HEK293T (cell line): ENCODE measurements around the gene HSPA2.

Experiments used
- BHLHE40 ChIP-seq: fragments of 450-650 bp; IDR thresholded peaks from 2 replicates; pipeline ENCODE4 v1.6.1; 2016; ENCODE audit warnings: mild to moderate bottlenecking, moderate library complexity, borderline replicate concordance
- CTBP1 ChIP-seq: fragments of 450-650 bp; IDR thresholded peaks from 2 replicates; pipeline ENCODE4 v1.6.1; 2016; ENCODE audit warnings: borderline replicate concordance
- ELF4 ChIP-seq: fragments of 450-650 bp; IDR thresholded peaks from 2 replicates; pipeline ENCODE4 v1.6.1; 2017; ENCODE audit warnings: antibody characterized with exemption
- FOXA1 ChIP-seq: fragments of 450-650 bp; IDR thresholded peaks from 2 replicates; pipeline ENCODE4 v1.6.1; 2016; ENCODE audit warnings: mild to moderate bottlenecking
- FOXK2 ChIP-seq: fragments of 450-650 bp; IDR thresholded peaks from 2 replicates; pipeline ENCODE4 v1.6.1; 2016; ENCODE audit warnings: mild to moderate bottlenecking
- FOXM1 ChIP-seq: fragments of 450-650 bp; IDR thresholded peaks from 2 replicates; pipeline ENCODE4 v1.6.1; 2017; ENCODE audit warnings: mild to moderate bottlenecking, borderline replicate concordance
- HDGF ChIP-seq: fragments of 450-650 bp; IDR thresholded peaks from 2 replicates; pipeline ENCODE4 v1.6.1; 2017; ENCODE audit warnings: antibody characterized with exemption, borderline replicate concordance
- L3MBTL2 ChIP-seq: fragments of 450-650 bp; conservative IDR thresholded peaks from 2 replicates; pipeline ENCODE4 v1.6.1; 2016; ENCODE audit warnings: mild to moderate bottlenecking
- NFRKB ChIP-seq: fragments of 450-650 bp; IDR thresholded peaks from 2 replicates; pipeline ENCODE4 v1.6.1; 2016; ENCODE audit warnings: mild to moderate bottlenecking, moderate library complexity
- SP1 ChIP-seq: fragments of 450-650 bp; IDR thresholded peaks from 2 replicates; pipeline ENCODE4 v1.6.1; 2017
- SUZ12 ChIP-seq: fragments of 450-650 bp; IDR thresholded peaks from 2 replicates; pipeline ENCODE4 v1.6.1; 2016; ENCODE audit warnings: mild to moderate bottlenecking
- TARDBP ChIP-seq: fragments of 450-650 bp; IDR thresholded peaks from 2 replicates; pipeline ENCODE4 v1.6.1; 2016
- ZNF384 ChIP-seq: fragments of 450-650 bp; IDR thresholded peaks from 2 replicates; pipeline ENCODE4 v1.6.1; 2016
- TF ChIP-seq, protein P1 (sequence below): fragments of 450-650 bp; IDR thresholded peaks from 2 replicates; pipeline ENCODE4 v1.6.1; 2016

DNA sequence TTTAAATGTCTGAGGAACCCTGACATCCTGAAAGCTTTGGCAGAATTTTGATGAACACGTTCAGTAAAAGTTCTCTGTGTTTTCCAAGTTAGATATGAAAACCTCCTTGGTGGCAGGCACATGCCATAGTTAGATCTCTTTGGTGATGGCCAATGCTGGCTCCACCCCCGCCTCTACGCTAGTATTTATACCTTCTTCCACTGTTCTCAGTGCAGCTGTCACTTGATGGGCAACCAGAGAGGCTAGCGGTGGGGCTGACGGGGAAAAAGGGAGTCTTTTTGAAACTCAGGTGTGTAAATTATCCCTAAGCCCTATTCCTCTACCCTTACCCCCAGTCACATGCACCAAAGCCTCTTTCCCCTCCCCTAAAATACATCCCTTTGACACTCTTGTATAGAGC, 41.3 kb downstream of the HSPA2 start:
- TF ChIP-seq NFRKB (no peak), FOXA1 (no peak), FOXM1 (no peak), ZNF384 (no peak), SUZ12 (no peak), ELF4 (no peak), SP1 (no peak), BHLHE40 (no peak), CTBP1 (no peak), TARDBP (no peak), HDGF (no peak), L3MBTL2 (no peak), FOXK2 (no peak)
- TF ChIP-seq, protein P1, sequence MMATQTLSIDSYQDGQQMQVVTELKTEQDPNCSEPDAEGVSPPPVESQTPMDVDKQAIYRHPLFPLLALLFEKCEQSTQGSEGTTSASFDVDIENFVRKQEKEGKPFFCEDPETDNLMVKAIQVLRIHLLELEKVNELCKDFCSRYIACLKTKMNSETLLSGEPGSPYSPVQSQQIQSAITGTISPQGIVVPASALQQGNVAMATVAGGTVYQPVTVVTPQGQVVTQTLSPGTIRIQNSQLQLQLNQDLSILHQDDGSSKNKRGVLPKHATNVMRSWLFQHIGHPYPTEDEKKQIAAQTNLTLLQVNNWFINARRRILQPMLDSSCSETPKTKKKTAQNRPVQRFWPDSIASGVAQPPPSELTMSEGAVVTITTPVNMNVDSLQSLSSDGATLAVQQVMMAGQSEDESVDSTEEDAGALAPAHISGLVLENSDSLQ: no peak
